Adipose tissue (tissue), 3 donors: Measurements from ENCODE around the gene SLC6A7. TPM values are rescaled to one million over a fixed set of nuclear protein-coding genes. Genes with fewer than 3 reads are reported as not detected.

Experiments
- H3K27ac ChIP-seq: one replicate; pipeline ENCODE4 v1.5.1; 2013; ENCODE audit warnings: low read depth, low read length
- WGBS, 3 donors: extraction: QIAGEN DNeasy Blood & Tissue Kit; methylation state at CpG; one replicate each; pipeline ENCODE4 v1.1.7; 2013; 5-methylcytosine and 5-hydroxymethylcytosine counted together
- polyA plus RNA-seq, 3 donors: library from polyadenylated mRNA; stranded (reverse); fragments of 200-250 nt; gene quantifications; one replicate each; pipeline ENCODE4 v1.2.3, GENCODE V29; 2013
- donor health status: healthy with polysubstance abuse.
- donor health status: Bipolar disorder and iron deficiency.
- donor health status: healthy.

SLC6A7 gene
- polyA plus RNA-seq, 3 donors, result not detected

DNA sequence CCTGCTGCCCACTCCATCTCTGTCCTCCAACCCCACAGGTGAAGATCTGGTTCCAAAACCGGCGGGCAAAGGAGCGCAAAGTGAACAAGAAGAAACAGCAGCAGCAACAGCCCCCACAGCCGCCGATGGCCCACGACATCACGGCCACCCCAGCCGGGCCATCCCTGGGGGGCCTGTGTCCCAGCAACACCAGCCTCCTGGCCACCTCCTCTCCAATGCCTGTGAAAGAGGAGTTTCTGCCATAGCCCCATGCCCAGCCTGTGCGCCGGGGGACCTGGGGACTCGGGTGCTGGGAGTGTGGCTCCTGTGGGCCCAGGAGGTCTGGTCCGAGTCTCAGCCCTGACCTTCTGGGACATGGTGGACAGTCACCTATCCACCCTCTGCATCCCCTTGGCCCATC lies 6.4 kb upstream of the SLC6A7 start:
- WGBS, 3 donors, result 94 to 98% (median 96%) methylated on average over 12 of the region's 12 CpGs
- H3K27ac ChIP-seq, result no peak overlapping the region

DNA sequence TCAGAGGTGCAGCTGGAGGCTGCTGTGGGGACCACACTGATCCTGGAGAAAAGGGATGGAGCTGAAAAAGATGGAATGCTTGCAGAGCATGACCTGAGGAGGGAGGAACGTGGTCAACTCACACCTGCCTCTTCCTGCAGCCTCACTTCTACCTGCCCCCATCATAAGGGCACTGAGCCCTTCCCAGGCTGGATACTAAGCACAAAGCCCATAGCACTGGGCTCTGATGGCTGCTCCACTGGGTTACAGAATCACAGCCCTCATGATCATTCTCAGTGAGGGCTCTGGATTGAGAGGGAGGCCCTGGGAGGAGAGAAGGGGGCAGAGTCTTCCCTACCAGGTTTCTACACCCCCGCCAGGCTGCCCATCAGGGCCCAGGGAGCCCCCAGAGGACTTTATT lies 5.9 kb upstream of the SLC6A7 start:
- 76 to 92% (median 91%) methylated on average over 2 of the region's 2 CpGs for WGBS, 3 donors
- no peak overlapping the region for H3K27ac ChIP-seq

DNA sequence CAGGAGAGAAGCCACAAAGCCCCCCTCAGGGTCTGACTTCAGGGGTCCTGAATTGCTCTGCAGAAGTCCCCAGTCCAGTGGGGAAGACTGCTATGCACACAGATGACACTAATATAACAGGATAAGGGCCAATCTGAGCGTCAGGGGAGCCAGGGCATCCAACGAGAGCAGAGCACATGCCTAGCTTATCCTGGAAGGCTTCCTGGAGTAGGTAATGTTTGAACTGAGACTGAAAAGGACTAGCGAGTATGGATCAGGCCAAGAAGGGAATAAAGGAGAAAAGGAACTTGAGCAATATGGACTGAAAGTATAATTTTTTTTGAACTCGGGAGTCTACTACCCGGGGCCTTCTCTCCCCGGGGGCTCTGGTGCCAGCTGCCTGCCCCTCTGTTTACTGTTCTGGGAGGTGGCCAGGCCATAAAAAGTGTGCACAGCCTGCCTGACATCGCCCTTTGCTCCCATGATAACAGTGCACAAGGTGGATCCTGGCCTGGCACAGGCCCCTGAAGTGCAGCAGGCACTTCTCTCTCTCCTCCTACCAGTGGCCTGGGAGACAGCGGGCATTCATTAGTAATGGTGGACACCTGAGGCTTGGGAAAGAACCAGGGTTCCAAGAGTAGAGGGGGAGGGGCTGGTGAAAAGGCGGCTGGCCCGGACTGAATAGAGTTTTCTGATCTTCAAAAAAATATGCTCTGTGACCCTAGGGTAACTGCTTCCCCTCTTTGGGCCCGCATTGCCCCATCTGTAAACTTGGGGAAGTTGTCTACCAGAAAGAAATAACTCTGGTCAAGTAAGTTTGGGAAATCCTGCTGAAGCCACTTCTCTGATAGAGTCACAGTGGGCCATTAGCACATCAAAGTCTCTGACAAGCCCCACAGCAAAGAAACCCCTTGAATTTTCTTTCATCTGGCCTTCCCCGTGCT lies 4.6 kb upstream of the SLC6A7 start:
- 56 to 75% (median 70%) methylated on average over 12 of the region's 12 CpGs for WGBS, 3 donors
- H3K27ac ChIP-seq, result no peak overlapping the region

DNA sequence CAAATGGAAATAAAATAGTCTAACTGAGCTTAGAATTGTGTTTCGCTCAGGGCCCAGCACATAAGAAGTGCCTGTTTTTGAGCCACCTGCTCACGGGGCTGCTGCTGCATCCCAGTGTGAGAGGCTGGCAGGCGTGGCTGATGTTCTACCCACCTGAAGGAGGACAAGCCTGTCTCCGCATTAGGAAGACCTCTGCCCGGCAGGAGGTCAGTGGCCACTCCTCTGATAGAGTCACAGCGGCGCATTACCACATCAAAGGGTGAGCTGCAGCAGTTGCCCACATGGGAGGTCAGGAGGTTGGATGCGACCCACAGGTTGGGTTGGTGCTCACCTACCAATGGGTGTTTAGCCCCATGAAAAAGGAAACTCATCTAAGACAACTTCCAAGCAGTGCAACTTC lies 3.7 kb upstream of the SLC6A7 start:
- no peak overlapping the region for H3K27ac ChIP-seq
- WGBS, 3 donors, result 94 to 97% (median 96%) methylated on average over 8 of the region's 8 CpGs

DNA sequence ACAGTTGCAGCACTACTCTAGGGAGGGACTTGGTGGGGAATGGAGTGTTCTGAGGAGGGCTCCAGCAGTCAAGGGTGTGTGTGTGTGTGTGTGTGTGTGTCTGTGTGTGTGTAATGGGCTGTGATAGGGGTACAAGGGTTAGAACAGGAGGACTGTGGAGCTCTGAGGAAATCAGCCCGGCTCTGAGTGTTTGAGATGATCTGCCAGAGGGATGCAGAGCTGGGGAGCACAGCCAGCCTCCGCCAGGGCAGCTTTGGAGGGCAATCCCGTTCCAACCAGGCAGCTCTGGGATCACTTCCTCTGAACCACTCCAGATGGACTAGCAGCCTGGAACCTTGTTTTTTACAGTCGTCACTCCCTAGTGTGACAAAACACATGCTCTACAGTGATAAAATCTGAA lies 3.0 kb upstream of the SLC6A7 start:
- WGBS, 3 donors, result 69 to 91% (median 78%) methylated on average over 4 of the region's 4 CpGs
- no peak overlapping the region for H3K27ac ChIP-seq

DNA sequence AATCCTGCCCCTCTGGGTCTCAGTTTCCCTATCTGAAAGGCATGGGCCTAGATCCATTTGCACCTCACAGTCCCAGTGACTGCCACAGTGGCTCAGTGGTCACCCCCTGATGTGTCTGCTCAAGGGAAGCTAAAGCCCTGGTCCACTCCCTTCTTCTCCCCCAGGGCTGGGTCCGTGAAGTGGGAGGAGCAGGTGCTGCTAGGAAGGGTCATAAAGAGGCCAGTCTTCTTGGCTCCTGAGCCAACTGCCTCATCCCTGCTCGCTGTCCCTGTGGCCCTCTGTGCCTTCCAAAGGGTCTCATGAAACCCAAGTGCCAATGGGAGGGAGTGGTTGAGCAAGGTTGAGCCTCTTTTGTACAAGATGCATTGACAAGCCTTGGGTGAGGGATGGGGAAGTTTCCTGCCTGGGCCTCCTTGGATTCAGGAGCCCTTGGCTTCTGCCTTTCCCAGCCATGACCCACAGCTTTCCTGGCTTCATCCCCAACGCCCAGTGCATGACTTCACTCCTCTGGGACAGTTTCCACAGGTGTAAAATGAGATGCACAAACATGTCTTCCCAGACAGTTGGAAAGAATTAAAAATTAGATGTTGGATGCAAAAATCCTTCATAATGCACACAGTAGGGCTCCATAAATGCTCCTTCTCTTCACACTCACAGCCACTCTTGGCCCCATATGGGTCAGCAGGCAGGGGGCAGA lies 1.6 kb upstream of the SLC6A7 start:
- no peak overlapping the region for H3K27ac ChIP-seq
- 51 to 65% (median 60%) methylated on average over 3 of the region's 3 CpGs for WGBS, 3 donors

DNA sequence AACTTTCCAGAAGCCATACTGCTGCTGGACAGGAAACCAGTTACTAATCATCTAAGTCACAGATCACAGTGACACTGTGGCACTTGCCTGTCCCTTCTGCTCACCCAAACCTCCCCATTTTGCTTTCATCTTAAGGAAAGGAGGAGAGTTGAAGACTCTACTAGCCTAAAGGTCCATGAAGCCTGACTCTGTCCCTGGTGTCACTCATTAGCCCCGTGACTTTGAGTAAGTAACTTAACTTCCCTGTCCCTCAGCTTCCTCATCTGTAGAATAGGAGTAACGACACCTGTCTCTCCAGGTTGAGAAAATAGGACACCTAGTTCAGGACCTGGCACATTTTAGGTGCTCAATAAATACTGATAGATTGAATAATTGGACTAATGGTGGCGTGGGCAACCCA lies 536 bp upstream of the SLC6A7 start:
- WGBS, 3 donors, result 69 to 89% (median 75%) methylated on average over 3 of the region's 3 CpGs
- H3K27ac ChIP-seq, result no peak overlapping the region

DNA sequence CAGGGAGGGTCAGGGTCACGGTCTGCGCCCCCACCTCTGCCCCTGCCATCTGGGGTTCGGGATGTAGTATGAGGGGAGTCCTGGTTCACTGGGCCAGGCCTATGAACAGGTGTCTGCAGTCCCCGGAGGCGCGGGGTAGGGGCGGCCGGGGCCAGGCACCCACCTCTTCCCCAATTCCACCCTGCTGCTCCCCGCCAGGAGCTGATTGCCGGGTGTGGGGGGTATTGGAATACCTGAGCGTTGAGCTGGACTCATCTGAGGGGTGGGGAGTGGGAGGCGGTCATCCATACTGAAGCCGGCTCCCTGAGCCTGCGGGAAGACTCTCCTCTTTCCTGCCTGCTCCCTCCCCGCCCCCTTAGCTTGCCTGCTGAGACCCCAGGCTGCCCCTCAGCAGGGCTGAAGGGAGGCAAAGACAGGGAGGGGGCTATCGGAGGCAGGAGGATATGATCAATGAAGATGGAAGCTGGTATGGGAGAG lies 679 bp downstream of the SLC6A7 start:
- H3K27ac ChIP-seq, result no peak overlapping the region
- 53 to 61% (median 53%) methylated on average over 15 to 16 of the region's 16 CpGs for WGBS, 3 donors

DNA sequence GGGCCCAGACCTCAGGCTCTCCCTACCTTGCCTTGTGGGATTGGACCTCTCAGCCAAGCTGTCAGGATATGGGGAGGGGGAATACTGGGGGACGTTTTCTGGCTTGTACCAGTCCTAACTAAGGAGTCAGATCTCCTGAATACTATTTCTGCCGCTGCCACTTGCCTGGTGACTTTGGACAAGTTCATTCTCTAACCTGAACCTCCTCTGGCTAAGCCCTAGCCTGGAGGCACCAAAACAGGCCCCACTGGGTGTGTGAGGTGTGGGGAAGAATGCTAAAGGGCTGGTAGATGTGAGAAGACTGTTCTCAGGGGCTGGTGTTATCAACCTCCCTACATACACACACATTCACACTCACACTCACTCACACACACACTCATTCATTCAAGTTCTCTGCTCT lies 1.1 kb downstream of the SLC6A7 start:
- no peak overlapping the region for H3K27ac ChIP-seq
- WGBS, 3 donors, result 36 to 50% (median 40%) methylated on average over 2 of the region's 2 CpGs

DNA sequence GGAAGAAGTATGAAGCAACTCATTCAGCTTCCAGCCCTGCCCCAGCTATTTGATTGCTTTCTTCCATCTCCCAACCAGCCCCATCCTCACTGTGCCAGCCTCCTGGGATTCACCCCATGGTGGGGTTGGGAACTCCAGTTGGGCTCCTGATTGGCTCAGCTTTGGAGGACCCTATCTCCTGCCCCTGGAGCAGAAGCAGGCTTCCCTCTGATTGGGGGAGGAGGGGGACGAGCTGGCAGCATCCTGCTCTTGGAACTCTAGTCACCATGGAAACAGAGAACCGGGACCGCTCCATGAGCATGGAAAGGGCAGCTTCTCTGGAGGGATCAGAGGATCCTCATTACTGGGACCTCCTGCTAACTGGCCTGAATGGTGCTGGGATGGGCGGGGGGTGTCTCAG lies 2.6 kb downstream of the SLC6A7 start:
- WGBS, 3 donors, result 73 to 83% (median 77%) methylated on average over 4 of the region's 4 CpGs
- H3K27ac ChIP-seq, result no peak overlapping the region

DNA sequence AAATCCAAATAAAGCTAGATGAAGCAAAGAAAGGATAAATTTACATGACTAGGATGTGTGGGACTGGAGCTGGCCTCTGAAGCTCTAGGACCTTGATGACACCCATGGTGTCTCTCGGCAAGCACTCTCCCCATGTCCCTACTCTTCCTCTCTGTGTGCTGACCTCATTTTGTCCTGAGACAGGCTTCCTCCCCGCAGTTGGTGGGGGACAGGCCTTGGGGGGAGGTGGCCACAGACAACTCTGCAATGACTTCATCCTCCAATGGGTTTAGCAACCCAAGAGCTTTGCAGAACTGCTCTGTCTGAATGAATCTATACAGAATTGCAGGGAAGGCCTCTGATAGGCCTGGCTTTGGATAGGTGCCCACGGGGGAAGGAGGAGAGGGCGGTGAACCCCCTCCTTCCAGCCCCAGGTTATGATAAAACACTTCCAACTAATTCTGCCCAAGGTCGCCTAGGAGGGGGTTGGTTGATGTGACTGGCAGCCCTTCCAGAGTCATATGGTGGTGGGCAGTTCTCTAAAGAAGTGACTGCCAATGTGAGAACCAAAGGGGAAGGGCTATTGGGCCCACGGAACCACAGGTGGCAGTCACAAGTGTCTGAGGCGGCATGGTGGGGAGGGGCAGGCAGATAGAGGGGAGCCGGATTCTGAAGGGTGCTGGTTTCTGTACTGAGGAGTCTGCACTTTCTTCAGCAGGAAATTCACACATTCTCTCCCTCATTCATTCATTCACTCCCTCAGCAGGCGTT lies 6.0 kb downstream of the SLC6A7 start:
- H3K27ac ChIP-seq, result no peak overlapping the region
- WGBS, 3 donors, result 57 to 83% (median 81%) methylated on average over 9 of the region's 9 CpGs

DNA sequence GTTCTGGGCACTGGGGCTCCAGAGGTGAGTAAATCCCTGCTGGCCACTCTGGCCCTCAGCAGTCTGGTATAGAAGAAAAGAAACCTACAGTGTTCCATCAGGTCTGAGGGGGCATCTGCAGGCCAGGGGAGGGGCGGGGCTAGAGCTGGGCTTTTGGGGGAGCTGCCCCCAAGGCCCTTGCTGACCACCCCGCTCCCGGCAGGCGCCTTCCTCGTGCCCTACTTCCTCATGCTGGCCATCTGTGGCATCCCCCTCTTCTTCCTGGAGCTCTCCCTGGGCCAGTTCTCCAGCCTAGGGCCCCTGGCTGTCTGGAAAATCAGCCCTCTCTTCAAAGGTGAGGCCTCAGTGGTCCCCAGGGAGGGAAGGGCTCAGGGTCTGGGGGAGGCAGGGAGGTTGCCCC lies 6.7 kb downstream of the SLC6A7 start:
- WGBS, 3 donors, result 67 to 74% (median 70%) methylated on average over 5 of the region's 5 CpGs
- H3K27ac ChIP-seq, result no peak overlapping the region

DNA sequence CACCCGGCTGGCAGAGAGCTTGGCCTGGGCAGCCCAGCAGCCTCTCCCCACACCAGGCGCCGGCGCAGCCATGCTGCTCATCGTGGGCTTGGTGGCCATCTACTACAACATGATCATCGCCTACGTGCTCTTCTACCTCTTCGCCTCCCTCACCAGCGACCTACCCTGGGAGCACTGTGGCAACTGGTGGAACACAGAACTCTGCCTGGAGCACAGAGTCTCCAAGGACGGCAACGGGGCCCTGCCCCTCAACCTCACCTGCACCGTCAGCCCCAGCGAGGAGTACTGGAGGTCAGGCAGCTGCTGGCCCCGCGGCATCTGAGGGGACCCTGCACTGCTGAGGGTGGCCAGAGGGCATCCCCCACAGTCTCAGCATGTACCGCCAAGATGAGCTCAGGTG lies 7.1 kb downstream of the SLC6A7 start:
- 95 to 97% (median 96%) methylated on average over 16 of the region's 16 CpGs for WGBS, 3 donors
- no peak overlapping the region for H3K27ac ChIP-seq

DNA sequence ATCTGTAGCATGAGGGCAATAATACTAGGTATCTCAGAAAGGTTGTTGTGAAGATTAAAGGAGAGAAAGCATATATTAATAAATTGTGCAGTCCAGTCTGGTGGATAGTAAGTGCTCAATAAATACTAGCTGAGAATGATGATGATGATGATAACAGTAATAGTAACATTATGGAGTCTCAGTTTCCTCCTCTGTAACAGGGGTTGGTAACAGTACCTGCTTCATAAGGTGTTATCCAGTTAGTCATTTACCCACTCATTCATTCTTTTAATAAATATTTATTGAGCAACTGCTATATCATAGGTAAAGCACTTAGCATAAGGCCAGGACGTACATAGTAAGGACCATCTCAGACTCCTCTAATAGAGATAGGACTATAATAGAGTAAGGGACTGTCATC lies 7.6 kb downstream of the SLC6A7 start:
- 89 to 93% (median 92%) methylated on average over 1 of the region's 1 CpG for WGBS, 3 donors
- no peak overlapping the region for H3K27ac ChIP-seq

DNA sequence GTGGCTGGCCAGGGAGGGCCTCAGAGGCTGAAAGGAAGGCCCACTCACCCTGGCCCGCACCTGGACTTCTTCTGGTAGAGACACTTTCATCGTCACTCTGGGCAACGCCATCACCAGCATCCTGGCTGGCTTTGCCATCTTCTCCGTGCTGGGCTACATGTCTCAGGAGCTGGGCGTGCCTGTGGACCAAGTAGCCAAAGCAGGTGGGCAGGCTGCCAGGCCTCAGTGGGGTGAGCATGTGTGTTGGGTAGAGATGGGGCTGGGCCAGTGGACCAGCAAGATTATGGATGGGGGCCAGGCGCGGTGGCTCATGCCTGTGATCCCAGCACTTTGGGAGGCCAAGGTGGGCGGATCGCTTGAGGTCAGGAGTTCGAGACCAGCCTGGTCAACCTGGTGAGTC lies 12.6 kb downstream of the SLC6A7 start:
- H3K27ac ChIP-seq, result no peak overlapping the region
- WGBS, 3 donors, result 95 to 98% (median 97%) methylated on average over 10 of the region's 10 CpGs

DNA sequence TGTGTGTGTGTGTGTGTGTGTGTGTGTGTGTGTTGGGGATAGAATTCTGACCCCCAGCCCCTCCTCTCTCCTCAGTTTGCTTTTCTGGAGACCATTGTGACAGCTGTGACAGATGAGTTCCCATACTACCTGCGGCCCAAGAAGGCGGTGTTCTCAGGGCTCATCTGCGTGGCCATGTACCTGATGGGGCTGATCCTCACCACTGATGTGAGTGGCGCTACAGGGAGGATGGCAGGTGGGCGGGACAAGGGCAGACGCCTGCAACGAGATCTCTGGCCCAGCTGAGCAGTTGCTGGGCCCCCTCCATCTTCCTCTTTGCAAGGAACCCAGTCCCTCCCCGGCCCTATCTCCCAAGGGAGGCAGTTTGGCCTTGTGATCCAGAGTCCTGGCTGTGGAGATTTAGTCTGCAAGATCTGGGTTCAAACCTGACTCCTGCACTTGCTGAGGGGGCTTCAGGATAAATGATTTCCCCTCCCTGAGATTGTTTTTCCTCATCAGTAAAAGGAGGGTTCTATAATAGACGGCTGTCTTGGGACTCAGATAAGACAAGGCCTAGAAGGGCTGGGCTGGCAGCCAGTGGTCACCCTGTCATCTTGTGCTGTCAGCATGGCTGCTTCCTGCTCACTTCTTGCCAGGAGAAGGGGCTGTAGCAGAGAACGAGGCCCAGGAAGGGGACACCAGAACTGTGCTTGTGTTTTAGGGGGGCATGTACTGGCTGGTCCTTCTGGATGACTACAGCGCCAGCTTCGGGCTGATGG lies 14.1 kb downstream of the SLC6A7 start:
- WGBS, 3 donors, result 68 to 81% (median 81%) methylated on average over 12 of the region's 12 CpGs
- H3K27ac ChIP-seq, result no peak overlapping the region

DNA sequence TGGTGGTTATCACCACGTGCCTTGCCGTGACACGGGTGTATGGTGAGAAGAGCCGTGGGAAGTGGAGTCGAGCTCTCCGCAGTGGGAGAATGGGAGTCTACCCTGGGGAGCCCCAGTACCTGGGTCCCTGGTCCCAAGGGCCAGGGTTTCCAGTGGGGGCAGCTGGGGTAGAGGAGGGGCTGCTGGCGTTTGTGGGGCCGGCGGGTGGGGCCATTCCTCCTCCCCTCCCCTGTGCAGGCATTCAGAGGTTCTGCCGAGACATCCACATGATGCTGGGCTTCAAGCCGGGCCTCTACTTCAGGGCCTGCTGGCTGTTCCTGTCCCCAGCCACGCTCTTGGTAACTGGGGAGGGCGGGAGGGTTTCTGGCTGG lies 14.7 kb downstream of the SLC6A7 start:
- no peak overlapping the region for H3K27ac ChIP-seq
- 82 to 92% (median 89%) methylated on average over 11 to 13 of the region's 13 CpGs for WGBS, 3 donors

DNA sequence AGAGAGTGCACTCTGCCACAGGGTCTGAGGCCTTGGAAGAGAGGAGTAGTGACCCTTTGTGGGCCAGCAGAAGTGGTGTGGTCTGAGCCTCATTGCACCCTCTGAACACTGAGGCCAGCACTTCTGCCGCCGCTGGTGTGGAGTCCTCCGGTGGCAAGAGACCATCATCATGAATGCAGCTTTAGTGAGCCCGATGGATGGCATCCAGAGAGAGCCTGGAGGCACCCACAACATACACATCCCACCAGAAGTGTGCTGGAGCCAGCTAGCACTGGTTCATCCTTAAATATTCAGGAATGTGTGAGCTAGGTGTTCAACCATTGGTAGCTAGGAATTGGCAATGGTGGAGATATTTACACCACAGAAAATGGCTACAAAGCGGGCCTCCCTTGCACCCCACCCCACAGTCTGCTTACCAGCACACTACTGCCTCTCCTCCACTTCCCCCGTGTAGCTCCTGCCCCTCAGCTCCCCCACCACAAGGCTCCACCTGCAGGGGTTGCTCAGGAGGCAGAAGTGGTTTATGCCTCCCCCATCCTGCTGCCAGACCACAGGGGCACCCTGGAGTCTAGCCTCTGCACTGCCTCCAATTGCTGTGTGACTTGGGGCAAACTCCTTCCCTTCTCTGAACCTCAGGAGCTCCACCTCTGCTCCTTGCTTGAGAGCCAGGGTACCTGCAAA lies 16.4 kb downstream of the SLC6A7 start:
- no peak overlapping the region for H3K27ac ChIP-seq
- 79 to 83% (median 82%) methylated on average over 6 of the region's 6 CpGs for WGBS, 3 donors
